ENCODE measurements around the gene SAMD7. TPM values are rescaled to one million over a fixed set of nuclear protein-coding genes. Genes with fewer than 3 reads are reported as not detected.

The SAMD7 gene
- total RNA-seq, 4 donors from 2014 or later = not detected

- DNase-seq (ENCODE audit: low spot score) (no peak), ATAC-seq (ENCODE audit: low FRiP score) (no peak)
- TF ChIP-seq, protein P1, sequence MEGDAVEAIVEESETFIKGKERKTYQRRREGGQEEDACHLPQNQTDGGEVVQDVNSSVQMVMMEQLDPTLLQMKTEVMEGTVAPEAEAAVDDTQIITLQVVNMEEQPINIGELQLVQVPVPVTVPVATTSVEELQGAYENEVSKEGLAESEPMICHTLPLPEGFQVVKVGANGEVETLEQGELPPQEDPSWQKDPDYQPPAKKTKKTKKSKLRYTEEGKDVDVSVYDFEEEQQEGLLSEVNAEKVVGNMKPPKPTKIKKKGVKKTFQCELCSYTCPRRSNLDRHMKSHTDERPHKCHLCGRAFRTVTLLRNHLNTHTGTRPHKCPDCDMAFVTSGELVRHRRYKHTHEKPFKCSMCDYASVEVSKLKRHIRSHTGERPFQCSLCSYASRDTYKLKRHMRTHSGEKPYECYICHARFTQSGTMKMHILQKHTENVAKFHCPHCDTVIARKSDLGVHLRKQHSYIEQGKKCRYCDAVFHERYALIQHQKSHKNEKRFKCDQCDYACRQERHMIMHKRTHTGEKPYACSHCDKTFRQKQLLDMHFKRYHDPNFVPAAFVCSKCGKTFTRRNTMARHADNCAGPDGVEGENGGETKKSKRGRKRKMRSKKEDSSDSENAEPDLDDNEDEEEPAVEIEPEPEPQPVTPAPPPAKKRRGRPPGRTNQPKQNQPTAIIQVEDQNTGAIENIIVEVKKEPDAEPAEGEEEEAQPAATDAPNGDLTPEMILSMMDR (IDR thresholded peaks at IDR 0.05) = no peak
Observed at GRCh38 chr3:169931747-169932520, 20.6 kb downstream of the SAMD7 start.

DNA sequence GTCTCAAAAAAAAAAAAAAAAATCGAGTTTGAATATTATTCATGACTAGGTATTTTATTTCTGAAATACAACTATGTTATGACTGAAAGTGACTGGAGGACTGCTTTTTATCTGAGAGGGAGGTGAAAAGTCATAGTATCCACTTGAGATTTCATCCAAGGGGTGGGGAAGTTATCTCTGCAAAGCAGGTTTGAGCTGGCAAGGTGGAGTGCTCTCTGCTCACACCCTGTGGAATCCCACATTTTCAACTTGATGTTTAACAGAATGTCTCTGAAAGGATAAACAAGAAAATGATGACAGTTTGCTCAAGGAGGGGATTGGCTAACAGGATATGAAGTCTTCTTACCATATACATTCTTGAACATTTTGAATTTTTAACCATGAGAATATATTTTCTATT lies 27.9 kb downstream of the SAMD7 start:
- ATAC-seq (ENCODE audit: low FRiP score) = no peak
- DNase-seq (ENCODE audit: low spot score) = no peak
- TF ChIP-seq, protein P1 (IDR thresholded peaks at IDR 0.05) = no peak

- ATAC-seq (ENCODE audit: low FRiP score) (no peak), DNase-seq (ENCODE audit: low spot score) (no peak)
- TF ChIP-seq, protein P1 (IDR thresholded peaks at IDR 0.05) = no peak
Observed at GRCh38 chr3:169939751-169940150, 28.4 kb downstream of the SAMD7 start.

- DNase-seq (ENCODE audit: low spot score) (no peak), ATAC-seq (ENCODE audit: low FRiP score) (no peak)
- TF ChIP-seq, protein P1 (IDR thresholded peaks at IDR 0.05) = no peak
Observed at GRCh38 chr3:169940470-169941181, 29.3 kb downstream of the SAMD7 start.

GRCh38 chr3:169945313-169945712 lies 33.9 kb downstream of the SAMD7 start:
- TF ChIP-seq, protein P1 (IDR thresholded peaks at IDR 0.05) = no peak
- DNase-seq (ENCODE audit: low spot score) (no peak), ATAC-seq (ENCODE audit: low FRiP score) (no peak)

DNA sequence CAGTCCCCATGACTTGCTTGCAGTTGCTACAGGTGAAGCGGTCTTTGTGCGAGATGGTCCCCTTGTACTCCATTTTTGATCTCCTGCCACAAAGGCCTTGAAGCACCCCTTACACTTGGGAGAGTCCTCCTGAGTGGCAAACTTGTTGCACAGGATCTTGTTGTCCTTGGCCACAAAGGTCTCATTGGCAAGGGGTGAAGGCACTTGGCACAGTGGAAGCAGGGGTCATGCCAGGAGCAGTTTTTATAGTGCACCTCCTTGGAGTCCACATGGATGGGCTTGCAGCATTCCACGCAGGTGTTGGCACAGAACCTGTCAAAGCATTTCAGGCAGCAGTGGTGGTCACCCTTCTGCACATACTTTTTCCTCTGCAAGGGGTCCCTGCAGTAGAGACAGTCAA lies 35.0 kb downstream of the SAMD7 start:
- ATAC-seq (ENCODE audit: low FRiP score) (no peak), DNase-seq (ENCODE audit: low spot score) (no peak)
- TF ChIP-seq, protein P1 (IDR thresholded peaks at IDR 0.05) = no peak
